GM18505 (cell line): ENCODE data around the gene DLG2.
"Not testable (repeated sequence)": the region's sequence is repeated elsewhere in the genome, so short reads cannot be mapped to it uniquely, and the experiment has no call there.

ENCODE experiments used
- ATAC-seq: cut with Tn5 transposase; IDR thresholded peaks from one replicate; pipeline ENCODE4 v1.9.1; 2021; ENCODE audit not compliant: unreplicated experiment
- POLR2A ChIP-seq: IDR thresholded peaks from 4 replicates; pipeline ENCODE4 v1.6.1; 2011; ENCODE audit warnings: borderline replicate concordance; ENCODE audit not compliant: insufficient read depth, insufficient read length; ENCODE audit errors: extremely low read depth

The DLG2 gene

DNA sequence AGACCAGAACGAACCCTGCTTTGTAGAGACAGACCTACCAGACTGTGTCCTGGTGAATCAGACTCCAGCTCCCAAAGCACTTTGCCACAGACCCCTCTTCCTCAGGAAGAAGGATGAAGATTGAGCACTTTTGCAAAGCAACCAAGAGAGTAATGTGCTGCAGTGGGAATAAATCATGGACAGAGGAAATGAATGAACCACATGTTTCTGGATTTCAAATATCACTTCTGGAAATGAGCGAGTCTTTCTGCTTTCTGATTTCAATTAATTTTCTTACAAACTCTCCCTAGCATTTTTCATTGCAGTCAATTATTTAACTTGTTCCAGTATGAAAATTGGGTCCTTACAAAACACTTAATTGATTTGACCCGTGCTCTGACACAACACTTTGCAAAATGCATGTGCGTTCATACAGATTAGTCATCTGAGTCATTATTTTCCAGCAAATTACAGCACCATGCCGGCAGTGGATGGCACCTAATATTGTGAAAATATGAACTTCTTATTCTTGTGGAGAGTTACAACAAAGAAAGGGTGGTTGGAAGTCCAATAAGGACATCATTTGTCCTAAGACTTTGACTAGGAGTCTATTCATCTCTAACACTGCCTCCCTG is 2025.1 kb downstream of the DLG2 start:
- no peak for ATAC-seq
- no peak for TF ChIP-seq POLR2A

DNA sequence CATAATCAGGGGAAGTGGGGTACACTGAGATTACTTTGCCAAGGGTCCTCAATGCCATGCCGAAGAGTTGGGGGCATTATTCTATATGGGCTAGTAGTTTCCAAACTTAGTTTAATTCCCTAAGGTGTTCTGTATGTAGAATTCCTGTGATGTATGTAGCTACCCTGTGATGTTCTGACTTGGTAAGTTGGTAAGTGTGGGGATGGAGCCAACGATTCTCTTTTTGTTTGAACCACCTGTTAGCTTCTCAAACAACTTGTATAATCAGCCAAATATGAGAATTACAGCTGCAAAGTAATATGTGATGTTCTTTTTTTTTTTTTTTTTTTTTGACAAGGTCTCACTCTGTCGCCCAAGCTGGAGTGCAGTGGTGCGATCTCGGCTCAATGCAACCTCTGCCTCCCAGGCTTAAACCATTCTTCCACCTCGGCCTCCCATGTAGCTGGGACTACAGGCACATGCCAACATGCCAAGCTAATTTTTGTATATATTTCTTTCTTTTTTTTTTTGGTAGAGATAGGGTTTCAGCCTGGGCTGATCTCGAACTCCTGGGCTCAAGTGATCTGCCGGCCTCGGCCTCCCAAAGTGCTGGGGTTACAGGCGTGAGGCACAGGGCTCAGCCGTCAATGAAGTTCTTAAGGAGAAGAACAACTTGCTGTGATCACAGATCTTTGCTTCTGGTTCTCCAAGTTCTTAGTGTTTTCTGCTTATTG is 2025.8 kb downstream of the DLG2 start:
- ATAC-seq, result no peak

DNA sequence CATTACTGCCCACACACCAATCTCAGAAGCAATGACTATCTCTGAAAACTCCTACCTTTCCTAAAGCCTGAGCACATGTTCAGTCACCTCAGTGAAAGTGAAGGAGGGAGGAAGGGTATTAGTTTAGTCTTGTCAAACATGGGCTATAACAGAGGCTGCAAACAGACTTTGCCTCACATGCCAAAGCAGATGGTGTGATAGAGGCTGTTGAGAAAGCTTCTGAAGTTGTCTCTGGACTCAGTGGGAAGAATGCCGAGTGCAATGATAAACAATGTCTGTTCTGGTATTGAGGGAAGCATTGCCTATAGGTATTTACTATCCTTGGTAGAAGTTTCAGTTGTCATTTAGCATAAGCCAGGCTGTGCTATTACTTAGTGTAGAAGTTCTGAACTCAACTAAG is 2026.5 kb downstream of the DLG2 start:
- no peak for ATAC-seq
- no peak for TF ChIP-seq POLR2A

More for the DNA sequence above, 2025.8 kb downstream of the DLG2 start:
- no peak for TF ChIP-seq POLR2A

DNA sequence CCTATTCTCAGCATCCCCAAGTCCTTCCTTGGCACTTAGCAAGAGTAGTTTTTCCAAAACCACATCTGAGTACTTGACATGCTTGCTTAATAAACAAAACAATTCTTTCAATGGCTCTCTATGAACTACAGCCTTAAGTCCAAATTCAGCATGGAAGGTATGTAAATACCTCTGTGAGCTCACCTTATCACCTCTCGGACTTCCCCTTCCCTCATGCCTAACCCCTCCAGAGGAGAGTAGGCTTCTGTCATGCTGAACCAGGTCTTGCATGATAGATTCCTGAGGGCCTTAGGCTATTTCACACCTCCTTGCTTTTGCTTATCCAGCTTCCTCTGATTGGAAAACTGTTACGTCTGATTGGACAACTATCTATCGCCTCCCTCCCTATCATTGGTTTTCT is 2028.1 kb downstream of the DLG2 start:
- ATAC-seq, result no peak
- TF ChIP-seq POLR2A, result no peak

DNA sequence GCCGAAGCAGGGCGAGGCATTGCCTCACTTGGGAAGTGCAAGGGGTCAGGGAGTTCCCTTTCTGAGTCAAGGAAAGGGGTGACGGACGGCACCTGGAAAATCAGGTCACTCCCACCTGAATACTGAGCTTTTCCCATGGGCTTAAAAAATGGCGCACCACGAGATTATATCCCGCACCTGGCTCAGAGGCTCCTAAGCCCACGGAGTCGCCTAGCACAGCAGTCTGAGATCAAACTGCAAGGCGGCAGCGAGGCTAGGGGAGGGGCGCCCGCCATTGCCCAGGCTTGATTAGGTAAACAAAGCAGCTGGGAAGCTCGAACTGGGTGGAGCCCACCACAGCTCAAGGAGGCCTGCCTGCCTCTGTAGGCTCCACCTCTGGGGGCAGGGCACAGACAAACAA is 2039.3 kb downstream of the DLG2 start:
- not testable (repeated sequence) for ATAC-seq

DNA sequence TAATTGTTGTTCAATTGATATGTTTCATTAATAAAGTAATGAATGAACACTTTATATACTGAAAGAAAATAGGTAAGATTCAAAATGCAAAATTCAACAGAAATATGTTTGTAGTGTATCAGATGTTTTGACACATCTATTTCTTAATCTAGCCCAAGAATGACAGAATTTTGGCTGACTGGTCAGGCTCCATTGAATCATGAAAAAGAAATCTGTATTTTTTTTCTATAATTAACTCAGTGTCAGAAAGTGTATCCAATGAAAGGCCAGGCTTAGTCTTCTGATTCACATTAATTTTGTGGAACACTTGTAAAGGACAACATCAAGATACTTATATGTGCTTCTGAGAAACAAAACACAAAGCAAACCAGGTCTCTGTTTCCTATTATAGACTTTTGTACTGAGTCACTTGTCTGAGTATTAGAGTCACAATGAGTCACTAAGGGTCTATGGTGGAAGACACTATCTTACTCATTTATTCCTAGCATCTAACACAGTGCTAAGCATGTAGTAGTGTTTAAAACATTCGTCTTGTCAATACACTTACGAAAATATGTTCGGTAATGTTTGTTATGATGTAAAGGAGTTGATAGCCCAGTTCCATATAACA is 2043.3 kb downstream of the DLG2 start:
- no peak for TF ChIP-seq POLR2A
- peak; percentile 96 for ATAC-seq

DNA sequence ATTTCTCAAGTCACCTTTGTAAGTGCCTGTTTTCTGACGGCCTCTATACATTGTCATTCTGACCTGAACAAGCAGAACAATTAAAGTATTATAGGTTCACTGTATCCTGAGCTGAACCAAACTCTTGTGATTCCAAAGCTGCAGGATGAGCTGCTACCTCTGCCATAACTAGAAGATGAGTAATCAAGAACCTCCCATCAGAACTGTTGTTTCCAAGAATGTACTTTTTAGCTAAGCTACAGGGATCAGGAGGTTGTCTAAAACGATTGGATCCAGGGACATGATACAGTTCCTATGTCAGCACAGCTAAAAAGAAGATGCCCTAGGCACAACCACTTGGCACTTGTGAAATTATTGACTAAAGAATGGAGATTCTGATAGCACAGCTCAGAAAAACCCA is 2052.6 kb downstream of the DLG2 start:
- ATAC-seq, result no peak

DNA sequence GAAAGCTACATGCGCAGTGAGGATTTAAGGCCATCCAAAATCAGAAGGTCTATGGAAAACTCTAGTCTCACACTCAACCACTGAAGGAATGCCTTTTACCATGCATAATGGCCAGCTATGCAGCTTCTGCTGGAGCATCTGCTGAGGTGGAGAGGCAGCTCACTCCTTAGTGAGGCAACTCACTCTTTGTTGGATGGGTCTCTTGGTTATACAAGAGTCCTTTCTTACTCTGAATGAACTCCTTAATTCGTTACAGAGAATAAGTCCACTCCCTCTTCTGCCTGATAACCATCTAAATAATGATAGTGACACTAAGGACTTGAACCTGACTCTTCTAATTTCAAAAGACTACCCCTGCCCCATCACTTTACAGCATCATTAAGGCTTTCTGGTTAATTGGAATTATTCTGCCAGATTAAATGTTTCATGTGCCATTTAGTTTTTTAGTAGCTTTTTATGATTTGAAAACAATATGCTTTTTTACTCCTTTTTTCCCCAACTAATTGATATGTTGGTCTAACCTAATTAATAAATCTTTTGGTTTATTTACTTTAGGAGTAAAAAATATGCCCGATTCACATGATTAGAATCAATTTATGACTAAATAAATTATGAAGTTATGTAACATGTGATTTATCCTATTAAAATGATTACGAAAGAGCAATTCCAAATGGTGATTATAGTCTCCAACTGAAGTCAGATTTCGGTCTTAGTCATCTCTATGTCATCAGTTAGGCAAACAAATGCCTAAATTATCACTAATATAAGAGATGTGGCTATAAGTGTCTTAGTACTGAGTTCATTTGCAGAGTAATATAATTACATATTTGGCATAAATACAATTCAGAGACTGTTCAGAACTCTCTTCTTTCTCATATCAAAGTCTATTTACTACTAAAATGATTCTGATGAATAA is 2054.3 kb downstream of the DLG2 start:
- no peak for ATAC-seq
- TF ChIP-seq POLR2A, result no peak

More for the DNA sequence above, 2052.6 kb downstream of the DLG2 start:
- no peak for TF ChIP-seq POLR2A

DNA sequence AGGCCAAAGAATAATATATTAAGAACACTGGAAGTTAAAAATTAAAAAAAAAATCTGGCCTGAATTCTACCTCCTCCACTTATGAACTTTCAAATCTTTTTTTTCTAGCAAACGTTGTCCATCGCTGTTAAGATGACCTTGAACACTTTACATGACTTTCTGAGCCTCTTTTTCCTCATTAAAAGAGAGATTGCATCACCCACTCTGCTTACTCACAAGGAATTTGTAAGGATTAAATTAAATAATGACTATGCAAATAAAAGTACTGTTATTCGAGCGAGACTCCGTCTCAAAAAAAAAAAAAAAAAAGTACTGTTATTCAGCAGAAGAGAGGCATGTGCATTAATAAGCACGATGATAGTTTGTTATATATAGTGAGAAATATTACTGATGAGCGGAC is 2055.8 kb downstream of the DLG2 start:
- no peak for ATAC-seq

DNA sequence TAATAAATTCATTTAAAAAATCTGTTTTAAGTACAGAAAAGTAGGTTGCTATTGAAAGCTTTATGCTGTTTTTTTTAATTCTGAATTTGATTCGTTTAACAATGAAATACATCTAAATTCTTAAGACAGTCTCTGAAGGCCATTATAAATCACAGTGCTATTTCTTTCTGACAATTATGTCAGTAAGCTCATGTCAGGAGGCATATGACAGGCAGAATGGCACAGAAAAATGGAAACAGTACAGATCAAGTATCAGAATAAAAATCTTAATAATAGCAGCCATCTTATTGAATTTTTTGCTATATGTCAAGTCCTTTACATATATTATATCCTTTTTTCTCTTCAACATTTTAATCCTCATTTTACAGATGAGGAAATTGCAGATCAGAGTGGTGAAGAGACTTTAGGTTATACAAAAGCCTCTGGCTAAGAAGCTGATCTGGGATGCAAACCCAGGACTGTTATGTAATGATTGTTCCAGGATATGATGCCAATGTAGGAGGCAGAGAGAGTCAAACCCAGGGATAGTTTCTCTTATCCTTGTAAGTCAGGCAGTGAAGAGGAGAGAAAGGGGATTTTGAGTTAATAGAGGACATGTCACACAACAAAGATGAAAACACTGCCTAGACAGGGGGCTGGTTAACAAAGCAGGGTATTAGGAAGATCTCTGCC is 2057.9 kb downstream of the DLG2 start:
- TF ChIP-seq POLR2A, result no peak
- no peak for ATAC-seq

More for the DNA sequence above, 2055.8 kb downstream of the DLG2 start:
- TF ChIP-seq POLR2A, result no peak

DNA sequence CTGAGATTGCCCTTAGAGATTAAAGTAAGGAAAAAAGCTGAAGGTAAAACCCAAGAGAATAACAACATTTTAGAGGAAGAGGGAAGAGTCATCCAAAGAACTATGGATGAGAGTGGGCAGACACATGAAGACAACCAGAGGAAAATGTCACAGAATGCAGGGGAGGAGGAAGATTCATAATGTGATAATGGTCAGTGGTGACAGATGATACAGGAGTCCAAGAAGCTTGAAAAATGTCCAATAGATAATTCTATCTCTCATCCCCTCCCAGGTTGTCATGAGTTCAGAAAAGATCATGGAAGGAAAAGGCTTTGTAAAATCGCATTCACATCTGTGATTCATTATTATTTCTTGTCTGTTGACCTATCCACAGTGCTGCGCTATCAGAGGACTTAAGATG is 2058.6 kb downstream of the DLG2 start:
- ATAC-seq, result no peak
- TF ChIP-seq POLR2A, result no peak

DNA sequence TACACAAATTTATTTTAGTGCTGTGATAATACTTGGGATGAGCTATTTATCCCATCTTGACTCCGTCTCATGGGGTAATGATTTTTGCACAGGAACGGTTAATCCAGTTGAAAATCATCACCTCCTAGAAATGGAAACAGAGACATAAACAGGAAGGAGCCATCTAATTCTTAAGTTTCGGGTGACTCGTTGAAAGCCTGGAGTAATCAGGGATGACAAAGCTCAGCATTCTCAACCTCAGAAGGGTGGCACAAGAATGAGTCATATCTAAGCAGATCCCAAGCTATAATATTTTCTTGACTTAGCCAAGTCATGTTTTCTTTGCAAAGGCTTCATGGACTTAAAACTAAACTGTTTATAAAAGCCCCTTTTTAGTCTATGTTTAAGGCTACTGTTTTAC is 2060.2 kb downstream of the DLG2 start:
- TF ChIP-seq POLR2A, result no peak
- ATAC-seq, result no peak

DNA sequence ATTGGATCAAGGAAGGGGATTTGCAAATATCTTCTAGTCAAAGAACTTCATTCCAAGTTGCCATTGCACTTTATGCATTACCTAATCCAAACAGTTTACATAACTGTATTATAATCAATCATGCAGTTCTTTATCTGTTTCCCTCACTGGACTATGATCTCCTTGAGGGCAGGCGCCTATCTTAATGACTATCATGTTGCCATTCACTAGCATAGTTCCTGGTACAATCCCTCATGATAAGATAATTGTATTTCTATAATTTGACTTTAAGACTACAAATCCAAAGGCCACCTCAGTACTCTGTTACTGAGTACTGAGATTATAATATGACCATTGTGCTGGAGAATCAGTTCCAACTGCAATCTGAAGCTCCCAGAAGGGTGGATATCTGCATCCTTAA is 2062.3 kb downstream of the DLG2 start:
- no peak for ATAC-seq
- no peak for TF ChIP-seq POLR2A
